OCI-LY3 (cell line): ENCODE data around the gene ABTB2.

Source experiments
- CTCF ChIP-seq: fragments of 200-600, 300-600 bp; sonication (generic); IDR thresholded peaks from 2 replicates; pipeline ENCODE4 v1.5.1; 2014; ENCODE audit warnings: antibody characterized with exemption, low read length, low read depth
- EZH2phosphoT487 ChIP-seq: fragments of 200-600 bp; shearing (Covaris generic); IDR thresholded peaks from 2 replicates; pipeline ENCODE4 v1.6.1; 2018; ENCODE audit warnings: antibody characterized with exemption, mixed run types, low read depth

GRCh38 chr11:34269694-34270245, 88.0 kb downstream of the ABTB2 start:
- TF ChIP-seq CTCF (no peak), EZH2phosphoT487 (no peak)
